PC-3 (cell line): Measurements from ENCODE around the gene CLEC16A. TPM values are rescaled to one million over a fixed set of nuclear protein-coding genes. Genes with fewer than 3 reads are reported as not detected.

Experiments used
- ATAC-seq: fragments of 200-7000 bp; cut with Tn5 transposase; 2 replicates; pipeline ENCODE4 v1.9.1; 2020; ENCODE audit warnings: mild to moderate bottlenecking, moderate library complexity
- BruUV-seq: library from RNA; stranded (reverse); fragments of 400-500 nt; replicated peaks from 2 replicates; lab custom pipeline; 2021; lab: Mats Ljungman, UMichigan
- CTCF ChIA-PET: fragments of 300-600 bp; sonication (Branson Sonifier 250); formaldehyde crosslinking; loops from one replicate; lab custom pipeline; 2022; ENCODE audit warnings: antibody characterized with exemption; lab: Charles Lee
- POLR2A ChIA-PET: fragments of 300-600 bp; sonication (Branson Sonifier 250); formaldehyde crosslinking; loops from one replicate; lab custom pipeline; 2022; ENCODE audit warnings: antibody characterized with exemption; ENCODE audit not compliant: unreplicated experiment; lab: Charles Lee
- DNase-seq: peaks from one replicate; pipeline ENCODE4 v3.0.0-alpha.2; 2015
- H2AFZ ChIP-seq: fragments of 300-600 bp; sonication (generic); 2 replicates; pipeline ENCODE4 v1.6.0; 2016; ENCODE audit warnings: antibody characterized with exemption, low read length
- H3F3A ChIP-seq: fragments of 300-600 bp; sonication (generic); one replicate; pipeline ENCODE4 v1.6.0; 2017; ENCODE audit warnings: antibody characterized with exemption, low read length, control low read depth, mild to moderate bottlenecking; ENCODE audit not compliant: unreplicated experiment
- H3K27ac ChIP-seq: fragments of 300-600 bp; sonication (generic); 2 replicates; pipeline ENCODE4 v1.5.1; 2016; ENCODE audit warnings: mild to moderate bottlenecking, low read length
- H3K27me3 ChIP-seq: fragments of 300-600 bp; sonication (generic); 2 replicates; pipeline ENCODE4 v1.6.1; 2016; ENCODE audit warnings: low read length, mixed read lengths
- H3K36me3 ChIP-seq: fragments of 300-600 bp; sonication (generic); 2 replicates; pipeline ENCODE4 v1.6.1; 2016; ENCODE audit warnings: low read depth, mixed run types, low read length, mixed read lengths
- H3K4me1 ChIP-seq: fragments of 300-600 bp; sonication (generic); 2 replicates; pipeline ENCODE4 v1.5.1; 2016; ENCODE audit warnings: low read length; ENCODE audit not compliant: insufficient read depth
- H3K4me2 ChIP-seq: fragments of 300-600 bp; sonication (generic); 2 replicates; pipeline ENCODE4 v1.6.0; 2016; ENCODE audit warnings: low read length
- H3K4me3 ChIP-seq: fragments of 300-600 bp; sonication (generic); 2 replicates; pipeline ENCODE4 v1.5.1; 2016; ENCODE audit warnings: mild to moderate bottlenecking, low read length, mixed read lengths
- H3K79me2 ChIP-seq: fragments of 300-600 bp; sonication (generic); 2 replicates; pipeline ENCODE4 v1.6.1; 2017; ENCODE audit warnings: low read length, mixed read lengths
- H3K9ac ChIP-seq: fragments of 300-600 bp; sonication (generic); 2 replicates; pipeline ENCODE4 v1.6.0; 2016; ENCODE audit warnings: mild to moderate bottlenecking, low read length
- H3K9me2 ChIP-seq: fragments of 300-600 bp; sonication (generic); replicated peaks from 2 replicates; pipeline ENCODE4 v1.6.1; 2016; ENCODE audit warnings: mixed run types, low read length, mixed read lengths
- H3K9me3 ChIP-seq: fragments of 300-600 bp; sonication (generic); 2 replicates; pipeline ENCODE4 v1.6.1; 2016; ENCODE audit warnings: low read length, mixed read lengths
- H4K20me1 ChIP-seq: fragments of 300-600 bp; sonication (generic); 2 replicates; pipeline ENCODE4 v1.6.1; 2016; ENCODE audit warnings: low read length, mixed read lengths
- EZH2 ChIP-seq: fragments of 300-600 bp; sonication (generic); IDR thresholded peaks from one replicate; pipeline ENCODE4 v1.6.1; 2017; ENCODE audit warnings: antibody characterized with exemption, mild to moderate bottlenecking, low read length; ENCODE audit not compliant: unreplicated experiment
- EZH2phosphoT487 ChIP-seq: fragments of 300-600 bp; sonication (generic); IDR thresholded peaks from 2 replicates; pipeline ENCODE4 v1.6.1; 2018; ENCODE audit warnings: mild to moderate bottlenecking, antibody characterized with exemption, low read length, borderline replicate concordance
- intact Hi-C: fragments of 100-400 bp; cut with micrococcal nuclease; formaldehyde crosslinking; loops from 2 replicates; pipeline ENCODE4 v1.9.0; 2023
- total RNA-seq: library from RNA; depleted of rRNA; stranded (reverse); fragments of >200 nt; gene quantifications from 2 replicates; pipeline ENCODE4 v1.2.3, GENCODE V29; 2014
- TF ChIP-seq, protein P1 (sequence below): fragments of 300-600 bp; sonication (generic); conservative IDR thresholded peaks from 2 replicates; pipeline ENCODE4 v1.5.1; 2017; ENCODE audit warnings: antibody characterized with exemption, low read depth, mild to moderate bottlenecking, low read length

CLEC16A gene
- total RNA-seq, 1 experiment from 2014 or later = 9.5 TPM

DNA sequence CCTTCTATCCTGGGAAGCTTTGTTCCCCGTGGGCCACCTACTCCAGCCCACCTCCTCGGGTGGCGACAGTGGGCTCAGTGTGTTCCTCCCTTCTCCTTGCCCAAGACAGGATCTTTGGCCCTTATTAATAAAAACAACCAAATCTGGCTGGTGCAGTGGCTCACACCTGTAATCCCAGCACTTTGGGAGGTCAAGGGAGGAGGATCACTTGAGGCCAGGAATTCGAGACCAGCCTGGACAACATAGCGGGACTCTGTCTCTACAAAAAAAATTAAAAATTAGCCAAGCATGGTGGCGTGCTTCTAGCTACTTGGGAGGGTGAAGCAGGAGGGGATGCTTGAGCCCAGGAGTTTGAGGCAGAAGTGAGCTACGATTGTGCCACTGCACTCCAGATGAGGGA, 269.4 kb downstream of the CLEC16A start:
- no TSS peak for BruUV-seq
- ChIA-PET POLR2A (no interaction called here), CTCF (no interaction called here)
- no peak overlapping the region for H3K9ac ChIP-seq
- intact Hi-C loops = no loop called here
- H3K9me3 ChIP-seq = no peaks in the 10 kb centered on the region
- no peak overlapping the region for H3K4me3 ChIP-seq
- no peak for DNase-seq
- no peak overlapping the region for H3K4me2 ChIP-seq
- H3F3A ChIP-seq = no peaks in the 10 kb centered on the region
- no peaks in the 10 kb centered on the region for H3K79me2 ChIP-seq
- H3K36me3 ChIP-seq = no peaks in the 10 kb centered on the region
- TF ChIP-seq EZH2phosphoT487 (no peak), EZH2 (no peak)
- TF ChIP-seq, protein P1, sequence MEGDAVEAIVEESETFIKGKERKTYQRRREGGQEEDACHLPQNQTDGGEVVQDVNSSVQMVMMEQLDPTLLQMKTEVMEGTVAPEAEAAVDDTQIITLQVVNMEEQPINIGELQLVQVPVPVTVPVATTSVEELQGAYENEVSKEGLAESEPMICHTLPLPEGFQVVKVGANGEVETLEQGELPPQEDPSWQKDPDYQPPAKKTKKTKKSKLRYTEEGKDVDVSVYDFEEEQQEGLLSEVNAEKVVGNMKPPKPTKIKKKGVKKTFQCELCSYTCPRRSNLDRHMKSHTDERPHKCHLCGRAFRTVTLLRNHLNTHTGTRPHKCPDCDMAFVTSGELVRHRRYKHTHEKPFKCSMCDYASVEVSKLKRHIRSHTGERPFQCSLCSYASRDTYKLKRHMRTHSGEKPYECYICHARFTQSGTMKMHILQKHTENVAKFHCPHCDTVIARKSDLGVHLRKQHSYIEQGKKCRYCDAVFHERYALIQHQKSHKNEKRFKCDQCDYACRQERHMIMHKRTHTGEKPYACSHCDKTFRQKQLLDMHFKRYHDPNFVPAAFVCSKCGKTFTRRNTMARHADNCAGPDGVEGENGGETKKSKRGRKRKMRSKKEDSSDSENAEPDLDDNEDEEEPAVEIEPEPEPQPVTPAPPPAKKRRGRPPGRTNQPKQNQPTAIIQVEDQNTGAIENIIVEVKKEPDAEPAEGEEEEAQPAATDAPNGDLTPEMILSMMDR = no peak
- no peaks in the 10 kb centered on the region for H3K9me2 ChIP-seq
- H2AFZ ChIP-seq = no peak overlapping the region
- no peaks in the 10 kb centered on the region for H4K20me1 ChIP-seq
- no peaks in the 10 kb centered on the region for H3K27me3 ChIP-seq
- no peak overlapping the region for H3K27ac ChIP-seq
- ATAC-seq = no peak
- no peaks in the 10 kb centered on the region for H3K4me1 ChIP-seq

DNA sequence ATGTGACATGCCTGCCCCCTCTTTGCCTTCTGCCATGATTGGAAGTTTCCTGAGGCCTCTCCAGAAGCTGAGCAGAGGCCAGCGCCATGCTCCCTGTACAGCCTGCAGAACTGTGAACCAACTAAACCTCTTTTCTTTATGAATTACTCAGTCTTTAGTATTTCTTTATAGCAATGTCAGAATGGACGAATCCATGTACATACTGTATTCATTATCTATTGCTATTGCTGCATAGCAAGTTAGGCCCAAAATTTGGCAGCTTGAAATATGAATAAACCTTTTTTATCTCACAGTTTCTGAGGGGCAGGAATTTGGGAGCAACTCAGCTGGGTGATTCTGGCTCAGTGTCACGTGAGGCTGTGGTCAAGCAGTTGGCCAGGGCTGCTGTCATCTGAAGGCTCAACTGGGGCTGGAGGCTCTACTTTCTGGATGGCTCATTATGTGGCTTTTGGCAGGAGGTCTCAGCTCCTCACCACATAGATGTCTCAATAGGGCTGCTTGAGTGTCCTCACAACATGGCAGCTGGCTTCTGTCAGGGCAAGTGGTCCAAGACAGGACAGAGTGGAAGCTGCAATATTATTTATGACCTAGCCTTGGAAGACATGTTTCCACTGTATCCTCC, 271.7 kb downstream of the CLEC16A start:
- ChIA-PET POLR2A (no interaction called here), CTCF (no interaction called here)
- no peak overlapping the region for H3K4me2 ChIP-seq
- no peaks in the 10 kb centered on the region for H3K9me3 ChIP-seq
- H3K79me2 ChIP-seq = no peaks in the 10 kb centered on the region
- H3K4me3 ChIP-seq = no peak overlapping the region
- no peaks in the 10 kb centered on the region for H3K27me3 ChIP-seq
- no peak overlapping the region for H3K9ac ChIP-seq
- no peaks in the 10 kb centered on the region for H4K20me1 ChIP-seq
- no TSS peak for BruUV-seq
- no peaks in the 10 kb centered on the region for H3K4me1 ChIP-seq
- H3K36me3 ChIP-seq = no peaks in the 10 kb centered on the region
- no peaks in the 10 kb centered on the region for H3F3A ChIP-seq
- TF ChIP-seq, protein P1 = no peak
- TF ChIP-seq EZH2phosphoT487 = no peak
- TF ChIP-seq EZH2 = no peak
- no peak overlapping the region for H3K27ac ChIP-seq
- ATAC-seq = no peak
- intact Hi-C loops = no loop called here
- H3K9me2 ChIP-seq = no peaks in the 10 kb centered on the region
- H2AFZ ChIP-seq = no peak overlapping the region
- DNase-seq = no peak
